Fibroblast of villous mesenchyme (primary cell): ENCODE results near the gene SMIM14. TPM values are rescaled to one million over a fixed set of nuclear protein-coding genes. Genes with fewer than 3 reads are reported as not detected.
A peak's percentile ranks its signal among the peaks of the same experiment; 100 is the strongest.
"Not testable (repeated sequence)": the region's sequence is repeated elsewhere in the genome, so short reads cannot be mapped to it uniquely, and the experiment has no call there.

ENCODE experiments used
- DNase-seq: peaks from one replicate; pipeline ENCODE4 v3.0.0-alpha.2; 2010; ENCODE audit warnings: low read depth
- H3K4me3 ChIP-seq: 2 replicates; pipeline ENCODE4 v1.5.1; 2011; ENCODE audit warnings: low read depth, mild to moderate bottlenecking, low read length
- CTCF ChIP-seq: IDR thresholded peaks from 2 replicates; pipeline ENCODE4 v1.5.1; 2012; ENCODE audit warnings: low read depth, mild to moderate bottlenecking, low read length; ENCODE audit not compliant: insufficient read depth
- total RNA-seq: library from RNA; depleted of rRNA; stranded (reverse); fragments of >200 nt; gene quantifications from 2 replicates; pipeline ENCODE4 v1.2.3, GENCODE V29; 2012

SMIM14 gene
- total RNA-seq, 1 donor = 29.4 TPM

- TF ChIP-seq CTCF = no peak
- no peak for DNase-seq
- no peak overlapping the region for H3K4me3 ChIP-seq
These were observed 105.1 kb downstream of the SMIM14 start for GRCh38 chr4:39533541-39533940.

- not testable (repeated sequence) for DNase-seq, H3K4me3 ChIP-seq
These were observed 106.4 kb downstream of the SMIM14 start for GRCh38 chr4:39532237-39532636.

- DNase-seq = no peak
- no peak for TF ChIP-seq CTCF
- no peak overlapping the region for H3K4me3 ChIP-seq
These were observed 108.0 kb downstream of the SMIM14 start for GRCh38 chr4:39530682-39531081.

- H3K4me3 ChIP-seq = no peak overlapping the region
- no peak for DNase-seq
These were observed 109.1 kb downstream of the SMIM14 start for GRCh38 chr4:39529534-39529933.

GRCh38 chr4:39528061-39528465, 110.6 kb downstream of the SMIM14 start:
- peak; percentile 90 for DNase-seq
- no peak for TF ChIP-seq CTCF
- peak overlapping the region; percentile 99 for H3K4me3 ChIP-seq

More at GRCh38 chr4:39529534-39529933, 109.1 kb downstream of the SMIM14 start:
- no peak for TF ChIP-seq CTCF

GRCh38 chr4:39527296-39528060, 111.2 kb downstream of the SMIM14 start, which contains the start of gene UGDH:
UGDH (minus strand) TSS chr4:39527439; CDS start chr4:39521512, 5,927 bp downstream.
- peak within 1 kb of the TSS; percentile 99 for H3K4me3 ChIP-seq
- peak; percentile 99 for DNase-seq
- no peak for TF ChIP-seq CTCF

- no peak for TF ChIP-seq CTCF
- peak overlapping the region; percentile 99 for H3K4me3 ChIP-seq
- no peak for DNase-seq
These were observed 111.8 kb downstream of the SMIM14 start for GRCh38 chr4:39526765-39527295.
